HG02623 (cell line): ENCODE data around the gene SLC13A4.

Experiments used
- ATAC-seq: cut with Tn5 transposase; IDR thresholded peaks from one replicate; pipeline ENCODE4 v1.9.1; 2021; ENCODE audit warnings: moderate library complexity; ENCODE audit not compliant: unreplicated experiment

SLC13A4 gene

GRCh38 chr7:135721198-135721820, 6.7 kb downstream of the SLC13A4 start:
- no peak for ATAC-seq

GRCh38 chr7:135719688-135720087, 8.3 kb downstream of the SLC13A4 start:
- ATAC-seq, result no peak

- ATAC-seq, result no peak
Measured at GRCh38 chr7:135718794-135719437, 9.1 kb downstream of the SLC13A4 start.

DNA sequence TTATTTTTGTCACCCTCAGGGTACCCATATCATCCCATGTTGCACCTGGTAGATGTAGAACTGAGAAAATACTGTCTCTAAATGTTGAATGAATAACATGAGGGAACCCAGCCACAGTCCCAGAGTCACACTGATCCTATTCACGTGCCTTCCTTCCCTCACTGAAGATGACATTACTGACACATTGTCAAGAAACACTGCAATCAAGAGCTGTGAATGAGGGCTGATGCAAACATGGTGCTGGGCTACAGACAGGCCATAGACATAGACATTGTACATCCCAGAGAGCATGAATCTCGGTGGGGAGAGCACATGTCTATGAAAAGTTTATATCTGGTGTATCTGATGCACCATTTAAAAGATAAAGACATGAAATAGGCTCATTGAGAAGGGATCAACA, 9.8 kb downstream of the SLC13A4 start:
- no peak for ATAC-seq

DNA sequence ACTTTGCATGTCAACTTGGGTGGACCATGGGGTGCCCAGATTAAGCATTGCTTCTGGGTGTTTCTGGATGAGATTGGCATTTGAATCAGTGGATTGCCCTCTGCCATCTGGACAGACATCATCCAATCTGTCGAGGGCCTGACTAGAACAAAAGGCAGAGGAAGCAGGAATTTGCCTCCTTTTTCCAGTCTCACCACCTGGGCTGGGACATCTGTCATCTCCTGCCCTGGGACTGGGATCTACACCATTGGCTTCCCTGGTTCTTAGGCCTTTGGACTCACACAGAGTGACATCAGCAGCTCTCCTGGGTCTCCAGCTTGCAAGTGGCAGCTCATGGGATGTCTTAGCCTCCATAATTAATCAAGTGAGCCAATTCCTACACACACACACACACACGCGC, 10.3 kb downstream of the SLC13A4 start:
- no peak for ATAC-seq

DNA sequence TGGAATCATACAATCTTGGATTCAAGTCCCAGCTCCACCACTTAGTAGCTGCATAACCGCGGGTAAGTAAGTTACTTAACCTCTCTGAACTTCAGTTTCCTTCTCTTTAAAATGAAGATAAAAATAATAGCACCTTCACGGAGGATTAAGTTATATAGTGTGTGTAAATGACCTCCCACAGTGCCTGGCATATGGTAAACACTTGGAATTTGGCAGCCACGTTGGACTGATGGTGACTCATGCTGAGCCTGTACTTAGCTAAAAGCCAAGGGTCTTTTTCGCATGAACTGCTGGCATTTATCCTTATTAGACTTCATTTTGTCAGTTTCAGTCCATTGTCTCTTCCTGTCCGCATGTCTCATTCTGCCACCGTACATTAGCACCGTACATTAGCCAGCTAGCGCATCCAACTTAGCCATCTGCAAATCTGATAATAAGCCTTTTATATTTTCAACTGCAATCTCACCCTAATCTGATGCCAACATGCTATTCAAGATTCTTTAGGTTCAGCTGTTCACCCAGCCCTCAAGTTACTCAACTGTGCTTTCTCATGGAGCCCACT, 11.2 kb downstream of the SLC13A4 start:
- ATAC-seq, result no peak

DNA sequence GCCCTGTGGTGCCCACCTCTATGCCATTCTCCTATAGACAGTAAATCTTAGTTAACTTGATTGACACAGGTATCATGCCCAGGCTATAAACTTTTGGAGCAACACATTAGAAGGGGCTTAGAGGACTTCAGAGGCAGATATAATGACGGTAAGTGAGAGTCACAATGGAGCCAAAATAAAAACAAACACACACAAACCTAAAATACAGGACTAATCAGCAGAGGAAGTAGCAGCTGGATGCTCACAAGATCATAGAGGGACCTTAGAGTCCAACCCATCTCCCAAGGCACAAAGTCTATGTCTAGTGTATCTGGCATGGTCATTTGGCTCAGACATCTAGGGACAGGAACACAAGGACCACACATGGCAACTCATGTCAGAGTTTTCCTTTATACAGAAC, 12.3 kb downstream of the SLC13A4 start:
- no peak for ATAC-seq

DNA sequence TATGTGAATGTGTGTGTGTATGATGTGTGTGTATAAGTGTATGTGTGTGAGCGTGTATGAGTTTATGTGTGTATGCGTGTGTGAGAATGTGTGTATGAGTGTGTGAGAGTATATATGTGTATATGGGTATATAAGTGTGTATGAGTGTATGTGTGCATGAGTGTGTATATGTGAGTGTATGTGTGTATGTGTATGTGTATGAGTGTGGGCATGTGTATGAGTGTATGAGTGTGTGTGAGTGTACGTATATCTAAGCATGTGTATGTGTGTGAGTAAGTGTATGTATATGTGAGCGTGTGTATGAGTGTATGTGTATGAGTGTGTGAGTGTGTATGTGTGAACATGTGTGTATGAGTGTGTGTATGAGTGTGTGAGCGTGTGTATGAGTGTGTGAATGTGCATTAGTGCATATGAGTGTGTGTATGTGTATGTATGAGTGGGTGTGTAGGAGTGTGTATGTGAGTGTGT, 12.9 kb downstream of the SLC13A4 start:
- ATAC-seq, result no peak

DNA sequence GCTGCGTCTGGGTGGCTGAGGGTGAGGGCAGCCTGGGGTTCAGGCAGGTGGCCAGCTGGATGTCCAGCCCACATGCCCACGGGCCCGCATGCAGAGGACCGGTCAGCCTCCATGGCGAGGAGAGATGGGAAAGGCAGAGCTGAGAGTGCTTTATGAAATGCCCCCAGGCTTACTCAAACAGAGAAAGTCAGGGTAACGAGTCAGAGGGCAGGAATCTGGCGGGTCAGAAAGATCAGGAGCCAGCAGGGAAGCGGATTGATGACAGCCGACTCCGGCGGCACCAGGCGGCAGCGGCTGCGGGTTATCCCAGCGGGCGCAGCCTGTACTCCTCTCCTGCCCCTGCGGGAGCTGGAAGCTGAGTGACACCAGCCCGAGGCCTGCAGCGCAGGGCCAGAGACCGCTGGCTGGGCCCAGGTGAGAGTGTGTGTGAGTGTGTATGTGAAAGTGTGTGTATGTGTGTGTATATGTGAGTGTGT, 13.4 kb downstream of the SLC13A4 start:
- ATAC-seq, result no peak

GRCh38 chr7:135713836-135714470, 14.0 kb downstream of the SLC13A4 start:
- ATAC-seq, result no peak

GRCh38 chr7:135712796-135713195, 15.2 kb downstream of the SLC13A4 start:
- no peak for ATAC-seq

DNA sequence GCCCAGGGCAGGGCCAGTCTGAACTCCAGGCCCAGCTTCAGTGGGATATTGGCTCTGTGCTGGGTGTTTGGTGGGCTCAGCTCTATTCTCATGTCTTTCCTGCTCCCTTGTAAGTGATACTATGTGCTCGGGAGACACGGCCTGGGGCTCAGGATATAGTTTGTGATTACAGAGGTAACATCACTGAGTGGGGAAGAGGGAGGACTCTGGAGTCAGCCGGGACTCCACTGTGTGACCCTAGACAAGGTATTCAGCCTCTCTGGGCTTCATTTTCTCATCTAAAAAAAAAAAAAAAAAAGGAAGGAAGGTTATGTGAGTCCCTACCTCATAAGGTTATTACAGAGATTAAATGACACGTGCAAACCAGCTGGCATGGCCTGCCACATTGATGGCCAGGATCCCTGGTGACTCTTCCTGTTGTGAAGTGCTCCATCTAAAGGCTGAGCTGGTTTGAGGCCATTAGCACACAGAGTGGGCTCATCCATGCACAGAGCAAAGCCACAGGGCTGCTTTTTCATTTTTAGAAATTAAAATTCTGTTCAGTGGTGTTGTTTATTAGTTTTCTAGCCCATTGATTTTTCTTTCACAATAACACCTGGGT, 15.7 kb downstream of the SLC13A4 start:
- ATAC-seq, result no peak

DNA sequence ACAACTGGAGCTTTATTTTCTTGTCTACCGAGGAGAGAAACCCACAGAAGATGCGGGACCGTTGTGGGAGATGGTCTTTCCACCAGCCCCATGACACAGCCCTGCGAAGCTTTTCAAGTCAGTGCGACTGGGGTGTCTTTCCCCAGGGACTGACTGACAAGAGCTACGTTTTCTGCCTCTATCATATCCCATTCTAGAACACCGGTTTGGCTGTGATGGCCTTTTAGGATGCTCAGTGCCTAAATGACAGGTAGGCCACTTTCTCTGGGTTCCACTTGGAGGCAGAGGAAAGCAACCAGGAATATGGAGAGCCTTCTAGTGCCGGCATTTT, 16.9 kb downstream of the SLC13A4 start:
- ATAC-seq, result no peak

- no peak for ATAC-seq
Measured at GRCh38 chr7:135710417-135711138, 17.4 kb downstream of the SLC13A4 start.

DNA sequence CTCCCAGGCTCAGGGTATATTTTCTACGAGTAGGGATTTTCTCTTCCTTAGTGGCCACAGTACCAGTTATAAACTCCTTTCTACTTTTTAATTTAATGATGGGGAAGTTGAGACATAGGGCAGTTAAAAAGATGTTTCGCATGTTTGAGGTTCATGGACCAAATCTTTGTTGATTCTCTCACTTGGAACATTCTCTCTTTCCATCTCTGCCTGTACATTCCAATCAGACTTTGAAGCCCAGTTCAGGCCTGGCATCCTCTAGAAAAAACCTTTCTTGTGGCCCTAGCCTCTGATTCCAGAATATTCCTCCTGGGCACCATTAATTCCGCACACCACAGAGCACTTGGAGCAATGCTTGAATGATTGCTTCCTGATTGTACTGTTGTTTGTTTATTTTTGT, 18.5 kb downstream of the SLC13A4 start:
- no peak for ATAC-seq

- no peak for ATAC-seq
Measured at GRCh38 chr7:135708041-135708440, 19.9 kb downstream of the SLC13A4 start.

DNA sequence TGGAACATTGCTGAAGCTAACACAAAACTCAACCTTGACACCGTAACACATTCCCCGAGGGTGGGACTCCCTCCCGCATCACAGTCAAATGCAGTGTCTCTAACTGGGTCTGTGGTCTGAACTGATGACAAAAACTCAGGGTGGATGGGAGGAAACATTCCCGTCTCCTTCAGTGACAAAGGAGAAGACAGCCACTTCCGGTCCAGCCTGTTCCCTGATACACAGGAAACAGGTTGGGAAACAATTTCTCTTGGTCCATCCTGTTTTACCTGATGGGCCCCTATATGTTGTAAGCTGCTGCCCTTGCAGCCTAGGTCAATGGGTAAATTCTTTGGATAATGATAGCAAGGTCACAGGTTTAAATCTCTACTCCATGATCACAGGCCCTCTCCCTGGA, 20.4 kb downstream of the SLC13A4 start:
- no peak for ATAC-seq

GRCh38 chr7:135706858-135707569, 21.0 kb downstream of the SLC13A4 start:
- ATAC-seq, result no peak

GRCh38 chr7:135706038-135706742, 21.8 kb downstream of the SLC13A4 start:
- no peak for ATAC-seq

- no peak for ATAC-seq
Measured at GRCh38 chr7:135704698-135705097, 23.3 kb downstream of the SLC13A4 start.
